NOMO-1 treated with DMSO at 0.1 percent for 48 hours (cell line): Measurements from ENCODE around the gene SORCS3.

Source experiments
- DNase-seq: peaks from one replicate; lab custom pipeline; 2025; ENCODE audit not compliant: unreplicated experiment; lab: John Stamatoyannopoulos, UW

The SORCS3 gene

DNA sequence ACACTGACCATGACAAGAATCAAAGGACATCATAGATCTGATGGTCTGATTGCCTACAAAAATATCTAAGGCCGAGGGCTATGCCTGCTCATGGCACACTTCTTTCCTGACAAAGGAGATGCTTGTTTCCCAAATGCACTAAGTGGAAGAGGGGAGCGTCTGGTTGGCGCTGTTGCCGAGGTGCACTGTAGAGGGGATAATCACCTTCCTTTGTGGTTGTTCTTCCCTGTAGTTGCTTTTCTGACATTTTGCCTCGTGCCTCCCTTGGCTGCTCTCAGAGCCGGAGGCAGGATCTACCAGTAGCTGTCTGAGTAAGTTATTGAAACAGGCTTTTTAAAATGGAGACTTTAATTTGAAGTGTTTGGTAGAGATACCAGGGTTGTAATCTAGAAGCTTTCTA lies 352.0 kb downstream of the SORCS3 start:
- no peak for DNase-seq

DNA sequence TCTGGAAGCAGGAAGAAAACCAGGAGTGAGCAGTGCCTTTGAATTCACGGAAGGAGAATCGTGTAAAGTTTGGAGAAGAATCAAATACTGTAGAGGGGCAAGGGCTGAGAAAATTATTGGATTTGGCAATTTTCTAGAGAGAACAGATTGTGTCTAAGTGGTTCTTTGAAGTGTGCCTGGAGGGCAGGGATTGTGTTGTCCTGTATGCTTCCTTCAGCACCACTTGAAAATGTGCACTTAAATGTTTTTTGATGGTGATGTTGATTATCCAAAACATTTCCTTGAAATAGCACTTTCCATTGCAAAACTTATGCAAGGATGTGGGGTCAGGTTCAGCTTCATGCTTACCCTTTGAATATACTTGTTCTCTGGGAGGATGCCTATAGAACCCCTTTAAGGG lies 360.2 kb downstream of the SORCS3 start:
- DNase-seq = no peak

- DNase-seq = no peak
Measured at GRCh38 chr10:105010411-105011121, 369.5 kb downstream of the SORCS3 start.

DNA sequence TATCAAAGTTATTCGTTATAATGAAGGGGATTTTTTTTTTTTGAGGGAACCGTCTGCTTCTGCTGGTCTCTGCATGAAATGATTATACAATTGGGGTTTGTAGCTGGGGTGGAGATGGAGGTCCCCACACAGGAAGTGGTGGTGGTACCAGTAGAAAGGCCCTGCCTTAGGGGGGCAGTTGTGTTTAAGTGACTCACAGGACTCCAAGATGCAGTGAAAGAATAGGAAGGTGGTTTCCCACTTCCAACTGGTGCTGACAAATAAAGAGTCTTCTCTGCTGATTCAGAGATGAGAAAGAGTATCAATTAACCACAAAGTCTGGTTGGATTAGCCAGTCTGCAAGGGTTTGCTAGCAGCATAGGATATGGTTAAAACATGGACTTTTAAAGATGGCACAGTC lies 376.0 kb downstream of the SORCS3 start:
- no peak for DNase-seq

DNA sequence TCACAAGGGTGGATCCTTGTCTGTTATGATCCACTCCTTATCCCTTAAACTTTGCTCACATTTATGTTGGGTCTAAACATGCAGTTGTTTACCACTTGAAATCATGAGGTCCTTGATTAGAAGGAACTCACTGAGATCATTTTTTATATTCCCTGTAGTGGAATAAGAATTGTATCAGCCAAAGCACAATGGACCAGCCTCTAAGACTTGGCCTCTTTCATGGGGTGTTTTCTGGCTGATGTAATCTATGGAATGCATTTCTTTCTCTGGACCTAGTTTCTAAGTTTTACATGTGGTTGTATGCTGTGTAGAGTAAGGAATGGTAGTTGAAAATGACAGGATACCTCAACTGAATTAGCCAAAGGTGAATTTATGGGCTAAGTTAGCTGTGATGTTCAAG lies 376.6 kb downstream of the SORCS3 start:
- no peak for DNase-seq

- DNase-seq = no peak
Measured at GRCh38 chr10:105023211-105024111, 382.4 kb downstream of the SORCS3 start.

GRCh38 chr10:105024184-105024583 lies 383.1 kb downstream of the SORCS3 start:
- no peak for DNase-seq

- no peak for DNase-seq
Measured at GRCh38 chr10:105025092-105025491, 384.0 kb downstream of the SORCS3 start.

DNA sequence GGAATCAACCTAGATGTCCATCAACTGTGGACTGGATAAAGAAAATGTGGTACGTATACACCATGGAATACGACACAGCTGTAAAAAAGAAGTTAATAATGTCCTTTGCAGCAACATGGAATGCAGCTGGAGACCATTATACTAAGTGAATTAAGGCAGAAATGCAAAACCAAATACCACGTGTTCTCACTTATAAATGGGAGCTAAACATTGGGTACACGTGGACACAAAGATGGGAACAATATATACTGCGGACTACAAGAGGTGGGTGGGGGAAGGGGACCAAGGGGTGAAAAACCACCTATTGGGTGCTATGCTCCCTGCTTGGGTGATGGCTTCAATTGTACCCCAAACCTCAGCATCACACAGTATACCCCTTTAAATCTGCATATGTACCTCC lies 385.5 kb downstream of the SORCS3 start:
- no peak for DNase-seq

DNA sequence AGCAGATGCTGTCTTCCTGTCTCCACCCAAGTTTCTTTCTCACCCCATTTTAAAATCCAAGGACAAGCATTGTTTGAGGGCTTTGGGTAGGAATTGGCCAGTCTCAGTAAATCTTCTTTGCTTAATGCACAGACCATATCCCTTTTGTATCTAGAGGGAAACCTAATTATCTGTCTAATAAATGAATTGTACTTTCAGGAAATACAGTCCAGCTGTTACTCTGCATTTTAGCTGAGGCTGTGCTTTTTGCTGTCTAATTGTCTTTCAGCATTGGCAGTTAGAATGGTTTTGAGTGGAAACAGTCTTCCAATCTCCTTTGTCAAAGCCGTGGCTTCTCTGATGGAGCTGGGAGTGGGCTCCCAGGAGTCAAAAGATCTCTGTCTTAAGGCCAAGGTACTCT lies 388.2 kb downstream of the SORCS3 start:
- DNase-seq = no peak

GRCh38 chr10:105037022-105037421 lies 395.9 kb downstream of the SORCS3 start:
- DNase-seq = no peak

DNA sequence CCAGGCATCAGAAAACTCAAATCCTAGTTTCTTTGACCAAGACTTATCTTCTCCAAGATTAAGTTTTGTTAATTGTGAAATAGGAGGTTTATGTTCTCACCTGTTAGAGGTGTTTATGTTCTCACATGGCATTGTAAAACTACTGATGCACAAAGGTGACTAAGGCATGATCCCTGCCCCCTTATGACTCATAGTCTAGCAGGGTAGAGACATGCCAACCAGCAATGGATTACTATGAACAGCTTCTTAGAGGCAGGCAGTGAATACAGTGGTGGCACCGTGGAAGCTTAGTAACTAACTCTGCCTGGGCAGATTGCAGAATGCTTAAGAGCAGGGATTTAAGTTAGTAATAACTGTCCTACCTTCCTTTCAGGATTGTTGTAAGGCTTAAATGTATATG lies 400.9 kb downstream of the SORCS3 start:
- no peak for DNase-seq

DNA sequence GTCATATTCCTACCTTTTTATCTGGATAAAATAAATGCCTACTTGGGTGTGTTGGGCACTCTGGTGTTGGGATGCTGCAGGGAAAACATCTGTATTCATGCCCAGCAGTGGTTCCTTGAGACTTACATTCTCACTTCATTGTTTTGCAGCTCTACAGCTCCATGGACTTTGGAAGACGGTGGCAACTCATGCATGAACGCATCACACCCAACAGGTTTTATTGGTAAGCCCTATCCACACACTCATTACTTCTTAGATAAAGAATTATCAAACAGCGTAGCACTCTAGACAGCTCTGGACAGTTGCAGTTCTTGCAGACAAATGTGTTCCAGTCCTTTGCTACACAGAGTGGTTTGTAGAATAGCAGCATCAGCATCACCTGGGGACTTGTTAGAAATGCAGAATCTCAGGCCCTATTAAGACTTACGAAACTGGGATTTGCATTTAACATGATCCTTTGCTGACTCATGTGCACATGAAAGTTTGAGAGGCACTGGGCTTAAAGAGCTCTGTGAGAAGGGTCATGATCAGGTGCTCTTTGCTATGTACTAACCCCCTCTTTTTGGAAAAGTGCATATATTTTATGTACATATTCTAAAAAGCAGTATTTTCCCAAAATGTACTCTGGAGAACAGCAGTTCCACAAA lies 401.9 kb downstream of the SORCS3 start:
- DNase-seq = no peak

DNA sequence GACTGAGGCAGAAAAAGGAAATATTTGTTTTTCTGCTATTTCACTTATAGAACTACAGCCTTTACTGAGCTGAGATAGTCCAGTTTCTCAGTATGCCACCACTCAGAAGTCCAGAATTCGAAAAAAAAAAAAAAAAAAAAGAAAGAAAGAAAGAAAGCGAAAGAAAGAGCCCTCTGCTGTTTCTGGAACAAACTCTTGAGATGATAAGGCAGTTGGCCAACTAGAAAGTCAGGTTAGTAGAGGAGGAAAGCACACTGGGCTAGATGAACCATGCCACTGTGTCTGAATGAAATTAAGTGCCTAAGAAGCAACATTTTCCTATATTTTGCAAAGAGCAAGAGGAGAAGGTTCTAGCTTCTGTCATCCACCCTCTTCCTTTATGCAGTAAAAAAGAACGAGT lies 403.8 kb downstream of the SORCS3 start:
- DNase-seq = no peak

DNA sequence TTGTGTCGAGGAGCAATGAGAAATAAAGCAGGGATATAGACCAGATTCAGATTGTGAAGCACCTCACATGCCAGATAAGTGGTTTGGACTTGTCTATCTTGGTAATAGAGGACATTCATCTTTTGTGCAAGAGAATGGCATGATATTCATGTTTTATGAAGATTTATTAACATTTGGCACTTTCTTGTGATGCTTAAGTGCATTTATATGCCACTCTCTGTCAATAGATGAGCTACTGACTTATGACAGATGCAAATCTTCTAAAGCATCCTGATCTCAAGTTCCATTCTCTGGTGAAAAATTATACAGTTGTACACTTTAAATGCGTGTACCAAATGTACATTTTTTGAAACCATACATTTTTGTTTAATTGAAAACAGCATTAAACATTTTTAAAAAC lies 415.3 kb downstream of the SORCS3 start:
- no peak for DNase-seq

DNA sequence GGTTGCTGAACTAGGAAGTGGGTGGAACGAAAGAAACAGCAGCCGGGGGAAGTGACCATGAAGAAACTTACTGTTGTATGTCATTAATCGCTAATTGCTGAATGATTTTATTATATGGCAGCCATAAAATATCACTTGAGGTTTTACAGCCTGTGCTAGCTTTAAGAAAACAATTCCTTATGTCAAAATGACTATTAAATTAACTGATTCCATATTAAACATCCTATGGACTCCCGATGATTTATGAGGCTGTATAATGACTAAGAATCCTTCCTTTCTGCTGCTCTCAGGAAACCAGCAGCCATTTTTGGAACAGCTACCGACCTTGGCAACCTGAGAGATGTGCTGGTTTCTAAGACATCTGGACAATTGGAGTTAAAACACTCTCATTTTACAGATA lies 421.9 kb downstream of the SORCS3 start:
- no peak for DNase-seq

GRCh38 chr10:105063796-105064195 lies 422.7 kb downstream of the SORCS3 start:
- DNase-seq = peak; percentile 17

DNA sequence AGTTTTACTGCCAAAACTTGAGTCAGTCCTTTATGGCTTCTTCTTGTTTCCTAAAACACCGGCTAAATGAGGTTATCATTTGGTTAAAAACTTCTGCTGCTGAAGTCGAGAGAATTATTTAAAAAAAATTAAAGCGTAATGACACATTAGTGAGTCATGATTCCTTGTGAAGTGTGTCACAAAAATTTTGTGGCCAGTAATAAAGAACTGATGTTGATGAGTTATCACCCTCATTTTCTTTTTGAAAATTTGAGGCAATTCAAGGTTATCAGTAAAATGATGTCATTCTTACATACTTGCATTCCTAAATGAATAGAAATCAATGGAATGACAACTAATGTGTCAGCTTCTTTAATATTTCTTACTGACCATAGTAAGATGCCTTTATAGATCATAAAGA lies 427.4 kb downstream of the SORCS3 start:
- DNase-seq = no peak

DNA sequence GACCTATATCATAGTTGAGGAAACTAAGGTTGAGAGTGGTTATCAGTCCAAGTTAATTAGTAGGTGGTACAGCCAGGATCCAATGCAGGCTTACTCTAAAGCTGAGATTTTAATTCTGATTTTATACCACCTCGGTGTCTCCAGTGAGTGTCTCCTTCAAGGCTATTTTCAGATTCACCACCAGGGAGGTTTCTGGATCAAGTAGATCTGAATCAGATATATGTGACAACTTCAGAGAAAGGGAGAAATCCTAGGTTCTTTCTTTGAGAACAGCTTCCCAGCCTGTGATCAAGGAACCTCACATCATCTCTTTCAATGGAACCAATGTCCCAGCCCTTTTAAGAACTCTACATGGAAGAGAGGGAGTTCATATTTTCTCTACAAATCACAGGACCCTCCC lies 429.2 kb downstream of the SORCS3 start:
- DNase-seq = no peak

- no peak for DNase-seq
Measured at GRCh38 chr10:105070952-105071351, 429.9 kb downstream of the SORCS3 start.

DNA sequence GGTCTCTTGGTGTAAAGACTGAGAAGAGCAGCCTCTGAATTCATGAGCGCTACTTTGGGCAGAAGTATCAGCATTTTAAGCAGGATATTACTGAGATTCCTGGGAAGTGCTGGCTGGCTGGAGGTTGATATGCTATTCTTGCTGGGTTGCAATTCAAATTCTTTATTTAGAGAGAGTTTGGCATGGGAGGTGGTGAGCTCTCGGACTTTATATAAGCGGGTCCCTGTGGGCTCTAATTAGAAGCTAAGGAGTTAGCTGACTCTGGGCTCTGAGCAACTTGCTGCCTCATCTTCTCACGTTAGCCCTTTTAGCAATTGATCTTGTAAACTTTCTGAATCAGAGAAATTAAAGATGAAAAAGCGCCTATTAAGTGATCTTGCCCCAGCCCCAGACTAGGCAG lies 430.9 kb downstream of the SORCS3 start:
- DNase-seq = no peak

DNA sequence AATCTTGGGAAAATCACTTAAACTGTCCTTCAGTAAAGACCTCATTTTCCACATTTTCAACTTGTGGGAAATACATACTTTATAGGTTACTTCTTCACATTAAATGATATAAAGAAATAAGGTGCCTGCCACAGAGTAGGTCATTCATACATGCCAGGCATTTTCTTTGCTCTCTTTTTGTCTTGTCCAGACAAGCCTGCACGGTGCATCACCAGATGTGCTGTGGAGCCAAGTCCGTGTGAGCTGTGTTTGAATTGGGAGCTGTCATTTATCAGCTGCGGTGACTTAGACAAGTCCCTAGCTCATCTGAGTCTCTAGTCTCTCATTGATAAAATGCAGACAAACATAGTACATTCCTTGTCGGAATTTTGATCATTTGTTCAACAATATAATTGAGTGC lies 432.9 kb downstream of the SORCS3 start:
- DNase-seq = no peak
